GM21825 (cell line): ENCODE results near the gene PEPD.

Source experiments
- ATAC-seq: cut with Tn5 transposase; IDR thresholded peaks from one replicate; pipeline ENCODE4 v1.9.1; 2021; ENCODE audit warnings: mild to moderate bottlenecking, moderate library complexity; ENCODE audit not compliant: unreplicated experiment

The PEPD gene

GRCh38 chr19:33512580-33513137, 8.9 kb downstream of the PEPD start:
- ATAC-seq = no peak

GRCh38 chr19:33512021-33512420, 9.6 kb downstream of the PEPD start:
- ATAC-seq = no peak

GRCh38 chr19:33511346-33511745, 10.2 kb downstream of the PEPD start:
- ATAC-seq = no peak

DNA sequence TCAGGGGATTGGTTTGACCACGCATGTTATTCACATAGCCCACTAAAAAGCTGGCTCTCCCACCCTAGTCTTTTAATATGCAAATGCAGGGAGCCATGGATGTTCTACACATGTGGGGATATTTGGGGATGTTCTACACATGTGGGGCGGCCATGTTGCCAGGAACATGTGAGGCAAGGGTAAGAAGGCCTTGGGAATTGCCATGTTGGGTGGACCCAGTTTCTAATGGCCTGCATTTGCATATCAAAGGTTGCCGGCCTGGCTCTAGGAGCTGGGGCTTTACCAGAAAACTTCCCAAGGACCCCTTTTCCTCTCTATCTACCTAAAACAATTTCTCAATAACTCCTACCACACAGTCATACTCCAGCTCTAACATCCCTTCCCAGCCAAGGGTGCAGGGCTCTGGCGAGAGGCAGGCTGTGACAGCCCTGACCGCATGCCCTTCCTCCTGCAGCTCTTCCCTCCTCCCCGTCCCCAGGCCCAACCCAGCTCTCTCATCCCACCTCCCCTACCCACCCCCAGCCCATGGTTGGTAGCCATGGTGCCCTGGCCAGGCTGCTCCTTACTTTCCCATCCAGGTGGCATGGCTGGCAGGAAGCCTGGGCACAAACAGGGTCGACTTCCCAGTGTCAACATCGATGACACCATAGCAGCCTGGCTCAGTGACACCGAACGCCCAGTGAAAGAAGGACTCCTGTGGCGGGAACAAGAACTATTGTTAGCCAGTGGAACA, 11.0 kb downstream of the PEPD start:
- ATAC-seq = no peak

- no peak for ATAC-seq
Measured at GRCh38 chr19:33509774-33510173, 11.8 kb downstream of the PEPD start.

- no peak for ATAC-seq
Measured at GRCh38 chr19:33508941-33509614, 12.5 kb downstream of the PEPD start.

- no peak for ATAC-seq
Measured at GRCh38 chr19:33508431-33508830, 13.2 kb downstream of the PEPD start.

DNA sequence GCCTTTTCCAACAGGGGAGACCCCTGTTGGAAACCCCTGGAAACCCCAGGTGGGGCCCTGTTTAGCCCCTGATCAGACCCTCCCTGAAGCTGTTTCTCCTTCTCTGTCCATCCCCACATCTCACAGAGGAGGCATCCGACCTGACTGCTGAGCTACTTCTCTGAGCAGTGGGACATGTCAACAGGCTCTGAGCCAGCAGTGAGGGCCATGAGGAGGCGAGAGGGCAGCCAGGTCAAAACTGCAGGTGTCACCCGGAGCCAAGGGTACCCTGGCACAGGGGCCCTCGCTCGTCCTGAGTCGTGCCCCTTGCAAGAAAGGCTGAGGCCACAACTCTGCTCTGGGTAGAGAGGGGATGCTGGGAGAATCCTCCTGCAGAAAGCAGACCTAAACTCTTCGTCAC, 13.6 kb downstream of the PEPD start:
- no peak for ATAC-seq

DNA sequence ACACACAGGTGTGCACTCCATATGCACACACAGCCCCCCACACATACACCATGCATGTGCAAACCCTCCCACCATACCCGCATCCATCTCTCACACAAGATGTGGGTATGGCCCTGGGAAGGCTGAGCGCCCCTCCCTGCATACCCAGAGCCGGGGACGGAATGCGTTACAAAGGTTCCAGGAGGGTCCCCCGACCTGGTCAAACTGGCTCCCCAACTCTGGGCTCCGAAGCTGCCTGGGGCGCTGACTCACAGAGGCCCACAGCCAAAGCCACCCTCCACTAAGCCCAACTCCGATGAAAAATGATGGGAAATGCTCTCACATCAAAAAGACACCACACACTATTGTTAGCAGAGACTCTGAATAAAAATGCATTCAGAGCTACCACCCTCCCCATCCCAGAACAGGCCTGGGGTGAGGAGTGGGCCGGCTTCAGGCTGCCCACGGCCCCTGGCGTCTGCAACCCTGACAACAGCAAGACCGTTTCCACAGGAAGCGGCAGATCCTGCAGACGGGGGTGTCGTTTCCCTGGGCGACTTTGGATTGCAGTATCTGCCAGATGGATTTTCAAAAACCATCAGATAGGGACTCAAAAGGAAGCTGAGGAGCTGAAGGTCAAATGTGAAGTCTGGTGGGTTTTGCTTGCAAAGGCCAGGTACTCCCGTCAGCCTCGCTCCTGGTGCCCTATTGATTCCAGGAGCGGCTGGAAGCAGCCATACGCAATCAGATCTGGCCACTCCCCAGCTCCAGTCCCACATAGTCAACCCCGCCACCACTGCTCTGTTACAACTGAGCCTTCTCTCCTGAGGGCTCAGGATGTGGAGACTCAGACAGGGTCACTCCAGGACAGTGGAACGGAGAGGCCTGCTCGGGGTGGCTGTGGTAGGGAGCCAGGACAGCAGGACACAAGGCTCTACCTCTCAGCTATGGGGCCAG, 14.3 kb downstream of the PEPD start:
- no peak for ATAC-seq

DNA sequence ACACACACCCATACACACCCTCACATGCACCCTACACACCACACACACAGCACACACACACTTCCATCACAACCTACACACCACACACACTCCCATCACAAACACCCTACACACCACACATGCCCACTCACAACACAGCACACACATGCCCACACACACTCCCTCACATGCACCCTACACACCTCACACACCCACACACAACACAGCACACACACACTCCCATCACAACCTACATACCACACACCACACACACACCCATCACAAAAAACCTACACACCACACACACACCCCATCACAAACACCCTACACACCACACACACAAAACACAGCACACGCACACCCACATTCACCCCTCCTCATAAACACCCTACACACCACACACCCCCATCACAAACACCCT, 15.1 kb downstream of the PEPD start:
- ATAC-seq = no peak

GRCh38 chr19:33505823-33506222, 15.8 kb downstream of the PEPD start:
- ATAC-seq = no peak

GRCh38 chr19:33505148-33505547, 16.4 kb downstream of the PEPD start:
- ATAC-seq = no peak

DNA sequence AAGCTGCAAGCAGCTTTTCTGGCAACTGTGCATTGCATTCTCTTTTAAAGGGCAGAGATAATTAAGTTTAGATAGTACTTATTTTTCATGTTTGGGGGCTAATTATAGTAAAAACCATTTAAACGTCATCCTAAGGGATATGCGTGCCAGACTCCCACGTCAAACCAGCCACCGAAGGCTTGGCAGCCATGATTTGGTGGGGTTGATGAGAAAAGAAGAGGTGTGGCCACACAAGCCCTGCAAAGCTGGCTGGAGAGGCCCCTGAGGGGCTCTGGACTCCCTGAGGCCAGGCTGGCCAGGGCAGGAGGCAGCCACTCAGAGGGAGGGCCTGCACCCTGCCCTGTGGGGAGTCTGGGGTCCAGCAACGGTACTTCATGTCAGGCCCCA, 17.5 kb downstream of the PEPD start:
- no peak for ATAC-seq

GRCh38 chr19:33503433-33504057, 18.0 kb downstream of the PEPD start:
- no peak for ATAC-seq

DNA sequence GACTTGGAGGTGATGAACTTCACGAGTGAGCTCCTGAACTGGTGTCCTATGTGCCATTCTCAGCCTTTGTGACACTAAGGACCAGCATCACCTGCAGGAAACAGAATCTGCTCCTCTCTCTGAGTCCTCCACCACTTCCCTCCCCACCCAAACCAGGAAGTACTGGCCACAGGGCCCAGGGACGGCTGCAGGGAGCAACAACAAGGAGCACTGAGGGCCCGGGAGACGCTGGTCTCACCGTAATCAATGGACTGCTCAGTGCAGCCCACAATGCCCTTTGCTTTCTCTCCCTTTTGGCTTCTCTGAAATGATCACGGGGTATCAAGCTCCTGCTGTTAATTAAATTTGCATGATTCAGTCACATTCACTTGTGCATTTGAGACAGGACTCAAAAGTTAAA, 18.6 kb downstream of the PEPD start:
- ATAC-seq = no peak

DNA sequence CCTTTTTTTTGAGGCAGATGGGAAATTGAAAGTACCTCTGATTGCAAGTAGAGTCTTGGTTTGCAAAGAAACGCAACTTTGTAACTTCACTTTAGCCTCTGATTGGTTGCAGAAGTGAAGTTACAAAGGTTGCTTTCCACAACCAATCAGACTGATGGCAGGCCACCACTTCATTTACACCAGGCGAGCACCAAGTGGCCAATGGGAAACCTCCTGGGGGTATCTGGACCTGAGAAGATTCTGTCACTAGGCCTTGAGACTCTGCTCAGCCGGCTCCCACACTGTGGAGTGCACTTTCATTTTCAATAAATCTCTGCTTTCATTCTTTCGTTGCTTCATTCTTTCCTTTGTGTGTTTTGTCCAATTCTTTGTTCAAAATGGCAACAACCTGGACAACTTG, 19.1 kb downstream of the PEPD start:
- ATAC-seq = no peak

- ATAC-seq = no peak
Measured at GRCh38 chr19:33501693-33502356, 19.8 kb downstream of the PEPD start.

DNA sequence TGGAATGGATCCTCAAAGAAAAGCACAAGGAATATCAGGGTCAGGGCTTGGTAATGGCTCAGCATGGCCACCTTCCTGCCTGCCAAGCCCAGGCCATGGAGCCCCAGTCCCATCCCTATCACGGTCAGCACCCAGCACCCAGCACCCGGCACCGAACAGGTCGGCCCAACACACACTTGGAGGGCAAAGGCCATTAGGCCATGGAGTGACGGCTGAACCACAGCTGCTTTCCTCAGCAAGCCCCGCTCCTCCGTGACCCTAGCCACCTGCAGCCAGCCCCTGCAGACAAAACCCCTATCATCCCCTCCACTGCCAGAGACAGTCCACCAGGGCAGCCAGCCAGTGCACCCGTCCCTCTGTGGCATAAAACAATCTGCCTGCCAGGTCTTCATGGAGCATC, 20.6 kb downstream of the PEPD start:
- ATAC-seq = no peak

- ATAC-seq = no peak
Measured at GRCh38 chr19:33500586-33500985, 21.0 kb downstream of the PEPD start.
